OCI-LY3 (cell line): ENCODE results near the gene RNU7-1.

Experiments used
- H2AFZ ChIP-seq: fragments of 200-600, 300-600 bp; shearing (Covaris generic); 2 replicates; pipeline ENCODE4 v1.6.0; 2014; ENCODE audit warnings: antibody characterized with exemption, low read depth, low read length
- H3K27ac ChIP-seq: fragments of 200-600, 300-600 bp; sonication (generic); 2 replicates; pipeline ENCODE4 v1.5.1; 2014; ENCODE audit warnings: mild to moderate bottlenecking, low read length, moderate library complexity, mixed read lengths
- H3K27me3 ChIP-seq: fragments of 200-600, 300-600 bp; sonication (generic); 2 replicates; pipeline ENCODE4 v1.6.1; 2014; ENCODE audit warnings: low read depth, low read length, mixed read lengths
- H3K36me3 ChIP-seq: fragments of 200-600, 300-600 bp; sonication (generic); replicated peaks from 2 replicates; pipeline ENCODE3; 2014; ENCODE audit warnings: low read depth, low read length, mixed read lengths
- H3K4me1 ChIP-seq: fragments of 300-600, 200-600 bp; sonication (generic); 2 replicates; pipeline ENCODE4 v1.6.1; 2014; ENCODE audit warnings: low read length, mixed read lengths
- H3K4me2 ChIP-seq: fragments of 200-600, 300-600 bp; sonication (generic); 2 replicates; pipeline ENCODE4 v1.6.1; 2014; ENCODE audit warnings: low read length, mixed read lengths
- H3K4me3 ChIP-seq: fragments of 300-600, 200-600 bp; sonication (generic); 2 replicates; pipeline ENCODE4 v1.5.1; 2014; ENCODE audit warnings: antibody characterized with exemption, mild to moderate bottlenecking, low read length, moderate library complexity
- H3K79me2 ChIP-seq: fragments of 300-600, 200-600 bp; shearing (Covaris generic); 2 replicates; pipeline ENCODE4 v1.6.1; 2014; ENCODE audit warnings: mild to moderate bottlenecking, low read length, mixed read lengths
- H3K9ac ChIP-seq: fragments of 300-600, 200-600 bp; shearing (Covaris generic); 2 replicates; pipeline ENCODE4 v1.6.0; 2014; ENCODE audit warnings: mild to moderate bottlenecking, low read length, moderate library complexity
- H3K9me3 ChIP-seq: fragments of 200-600, 300-600 bp; shearing (Covaris generic); 2 replicates; pipeline ENCODE4 v1.6.1; 2014; ENCODE audit warnings: low read length, mixed read lengths; ENCODE audit not compliant: insufficient read depth
- H4K20me1 ChIP-seq: fragments of 200-600, 300-600 bp; sonication (generic); 2 replicates; pipeline ENCODE4 v1.6.1; 2016; ENCODE audit warnings: low read length, mixed read lengths; ENCODE audit not compliant: insufficient read depth
- EZH2phosphoT487 ChIP-seq: fragments of 200-600 bp; shearing (Covaris generic); IDR thresholded peaks from 2 replicates; pipeline ENCODE4 v1.6.1; 2018; ENCODE audit warnings: antibody characterized with exemption, mixed run types, low read depth
- TF ChIP-seq, protein P1 (sequence below): fragments of 200-600, 300-600 bp; sonication (generic); IDR thresholded peaks from 2 replicates; pipeline ENCODE4 v1.5.1; 2014; ENCODE audit warnings: antibody characterized with exemption, low read length, low read depth

Gene RNU7-1

DNA sequence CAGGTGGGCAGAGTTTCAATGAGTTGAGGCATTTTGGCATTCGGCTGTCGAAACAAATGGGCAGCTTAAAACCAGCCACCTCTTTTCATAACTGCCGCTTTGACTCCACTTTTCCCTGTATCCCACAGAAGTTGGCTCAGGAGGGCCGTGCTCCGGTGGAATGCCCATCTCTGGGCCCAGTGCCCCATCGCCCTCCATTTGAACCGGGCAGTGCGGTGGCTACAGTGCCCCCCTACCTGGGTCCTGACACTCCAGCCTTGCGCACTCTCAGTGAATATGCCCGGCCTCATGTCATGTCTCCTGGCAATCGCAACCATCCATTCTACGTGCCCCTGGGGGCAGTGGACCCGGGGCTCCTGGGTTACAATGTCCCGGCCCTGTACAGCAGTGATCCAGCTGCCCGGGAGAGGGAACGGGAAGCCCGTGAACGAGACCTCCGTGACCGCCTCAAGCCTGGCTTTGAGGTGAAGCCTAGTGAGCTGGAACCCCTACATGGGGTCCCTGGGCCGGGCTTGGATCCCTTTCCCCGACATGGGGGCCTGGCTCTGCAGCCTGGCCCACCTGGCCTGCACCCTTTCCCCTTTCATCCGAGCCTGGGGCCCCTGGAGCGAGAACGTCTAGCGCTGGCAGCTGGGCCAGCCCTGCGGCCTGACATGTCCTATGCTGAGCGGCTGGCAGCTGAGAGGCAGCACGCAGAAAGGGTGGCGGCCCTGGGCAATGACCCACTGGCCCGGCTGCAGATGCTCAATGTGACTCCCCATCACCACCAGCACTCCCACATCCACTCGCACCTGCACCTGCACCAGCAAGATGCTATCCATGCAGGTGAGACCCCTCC, 5.0 kb upstream of the RNU7-1 start:
- H3K79me2 ChIP-seq = peaks cover 22% of the 10 kb centered on the region
- H3K9ac ChIP-seq = peak overlapping the region; percentile 53
- peak overlapping the region; percentile 15; the same call in 1 of the 2 replicates for H3K27ac ChIP-seq
- peak overlapping the region; percentile 73 for H3K4me2 ChIP-seq
- peak overlapping the region; percentile 92 for H3K4me3 ChIP-seq
- H3K36me3 ChIP-seq = peaks cover 13% of the 10 kb centered on the region
- no peaks in the 10 kb centered on the region for H4K20me1 ChIP-seq
- H3K9me3 ChIP-seq = no peaks in the 10 kb centered on the region
- H2AFZ ChIP-seq = no peak overlapping the region
- TF ChIP-seq, protein P1, sequence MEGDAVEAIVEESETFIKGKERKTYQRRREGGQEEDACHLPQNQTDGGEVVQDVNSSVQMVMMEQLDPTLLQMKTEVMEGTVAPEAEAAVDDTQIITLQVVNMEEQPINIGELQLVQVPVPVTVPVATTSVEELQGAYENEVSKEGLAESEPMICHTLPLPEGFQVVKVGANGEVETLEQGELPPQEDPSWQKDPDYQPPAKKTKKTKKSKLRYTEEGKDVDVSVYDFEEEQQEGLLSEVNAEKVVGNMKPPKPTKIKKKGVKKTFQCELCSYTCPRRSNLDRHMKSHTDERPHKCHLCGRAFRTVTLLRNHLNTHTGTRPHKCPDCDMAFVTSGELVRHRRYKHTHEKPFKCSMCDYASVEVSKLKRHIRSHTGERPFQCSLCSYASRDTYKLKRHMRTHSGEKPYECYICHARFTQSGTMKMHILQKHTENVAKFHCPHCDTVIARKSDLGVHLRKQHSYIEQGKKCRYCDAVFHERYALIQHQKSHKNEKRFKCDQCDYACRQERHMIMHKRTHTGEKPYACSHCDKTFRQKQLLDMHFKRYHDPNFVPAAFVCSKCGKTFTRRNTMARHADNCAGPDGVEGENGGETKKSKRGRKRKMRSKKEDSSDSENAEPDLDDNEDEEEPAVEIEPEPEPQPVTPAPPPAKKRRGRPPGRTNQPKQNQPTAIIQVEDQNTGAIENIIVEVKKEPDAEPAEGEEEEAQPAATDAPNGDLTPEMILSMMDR = no peak
- TF ChIP-seq EZH2phosphoT487 = no peak
- peaks cover 19% of the 10 kb centered on the region for H3K4me1 ChIP-seq
- H3K27me3 ChIP-seq = no peaks in the 10 kb centered on the region

DNA sequence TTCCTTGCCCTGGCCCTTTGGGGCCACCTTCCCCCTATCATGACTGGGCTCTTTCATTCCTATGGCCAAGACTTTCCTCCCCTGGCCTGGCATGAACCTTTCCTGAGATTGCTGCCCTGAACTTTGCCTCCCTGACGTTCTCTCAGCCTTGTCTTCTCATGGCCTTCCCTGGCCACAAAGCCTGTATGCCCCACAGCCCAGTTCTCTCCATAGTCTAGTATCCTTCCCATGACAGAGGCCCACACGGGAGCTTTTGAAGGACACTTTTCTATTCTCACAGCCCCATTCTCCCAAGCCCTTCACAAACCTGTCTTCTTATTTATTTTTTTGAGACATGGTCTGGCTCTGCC, 4.5 kb upstream of the RNU7-1 start:
- H2AFZ ChIP-seq = no peak overlapping the region
- peaks cover 22% of the 10 kb centered on the region for H3K79me2 ChIP-seq
- H3K27ac ChIP-seq = no peak overlapping the region
- H3K36me3 ChIP-seq = peaks cover 7% of the 10 kb centered on the region
- H3K4me3 ChIP-seq = no peak overlapping the region
- no peak overlapping the region for H3K4me2 ChIP-seq
- H3K27me3 ChIP-seq = no peaks in the 10 kb centered on the region
- H3K9me3 ChIP-seq = no peaks in the 10 kb centered on the region
- TF ChIP-seq, protein P1 = no peak
- no peak for TF ChIP-seq EZH2phosphoT487
- no peak overlapping the region for H3K9ac ChIP-seq
- H4K20me1 ChIP-seq = no peaks in the 10 kb centered on the region
- peaks cover 20% of the 10 kb centered on the region for H3K4me1 ChIP-seq

DNA sequence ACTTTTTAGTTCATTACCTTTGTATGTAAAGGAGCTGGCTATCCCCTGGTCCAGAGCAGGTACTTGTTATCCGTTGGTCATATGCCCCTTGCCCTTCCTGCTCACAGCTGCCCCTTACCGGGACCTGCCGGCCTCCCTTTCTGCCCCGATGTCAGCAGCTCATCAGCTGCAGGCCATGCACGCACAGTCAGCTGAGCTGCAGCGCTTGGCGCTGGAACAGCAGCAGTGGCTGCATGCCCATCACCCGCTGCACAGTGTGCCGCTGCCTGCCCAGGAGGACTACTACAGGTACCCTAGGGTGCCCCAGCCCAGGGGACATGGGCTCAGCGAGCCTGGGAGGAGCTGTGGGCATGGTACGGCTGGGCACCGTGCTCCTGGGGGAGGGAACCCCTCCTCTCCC, 2.3 kb upstream of the RNU7-1 start:
- H3K9ac ChIP-seq = no peak overlapping the region
- no peaks in the 10 kb centered on the region for H3K36me3 ChIP-seq

DNA sequence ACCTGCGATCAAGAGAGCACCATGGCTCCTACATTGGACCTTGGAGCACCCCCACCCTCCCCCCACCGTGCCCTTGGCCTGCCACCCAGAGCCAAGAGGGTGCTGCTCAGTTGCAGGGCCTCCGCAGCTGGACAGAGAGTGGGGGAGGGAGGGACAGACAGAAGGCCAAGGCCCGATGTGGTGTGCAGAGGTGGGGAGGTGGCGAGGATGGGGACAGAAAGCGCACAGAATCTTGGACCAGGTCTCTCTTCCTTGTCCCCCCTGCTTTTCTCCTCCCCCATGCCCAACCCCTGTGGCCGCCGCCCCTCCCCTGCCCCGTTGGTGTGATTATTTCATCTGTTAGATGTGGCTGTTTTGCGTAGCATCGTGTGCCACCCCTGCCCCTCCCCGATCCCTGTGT, 1.8 kb upstream of the RNU7-1 start:
- peaks cover 33% of the 10 kb centered on the region for H3K4me1 ChIP-seq

More for the DNA sequence above, 2.3 kb upstream of the RNU7-1 start:
- H4K20me1 ChIP-seq = no peaks in the 10 kb centered on the region
- H2AFZ ChIP-seq = no peak overlapping the region
- TF ChIP-seq, protein P1 = no peak
- no peak for TF ChIP-seq EZH2phosphoT487
- H3K79me2 ChIP-seq = peaks cover 14% of the 10 kb centered on the region
- H3K4me1 ChIP-seq = peaks cover 33% of the 10 kb centered on the region
- H3K27ac ChIP-seq = no peak overlapping the region
- H3K4me3 ChIP-seq = no peak overlapping the region
- H3K4me2 ChIP-seq = no peak overlapping the region
- H3K27me3 ChIP-seq = no peaks in the 10 kb centered on the region
- no peaks in the 10 kb centered on the region for H3K9me3 ChIP-seq

More for the DNA sequence above, 1.8 kb upstream of the RNU7-1 start:
- no peaks in the 10 kb centered on the region for H4K20me1 ChIP-seq
- no peaks in the 10 kb centered on the region for H3K27me3 ChIP-seq
- no peak overlapping the region for H3K4me2 ChIP-seq
- no peak overlapping the region for H2AFZ ChIP-seq
- no peaks in the 10 kb centered on the region for H3K9me3 ChIP-seq
- H3K36me3 ChIP-seq = no peaks in the 10 kb centered on the region
- no peak overlapping the region for H3K4me3 ChIP-seq
- TF ChIP-seq, protein P1 = no peak
- no peak for TF ChIP-seq EZH2phosphoT487
- no peak overlapping the region for H3K27ac ChIP-seq
- H3K79me2 ChIP-seq = peaks cover 9% of the 10 kb centered on the region
- no peak overlapping the region for H3K9ac ChIP-seq
